Measurements from ENCODE around the gene KCNIP3.
"Not testable (repeated sequence)": the region's sequence is repeated elsewhere in the genome, so short reads cannot be mapped to it uniquely, and the experiment has no call there.

The KCNIP3 gene

DNA sequence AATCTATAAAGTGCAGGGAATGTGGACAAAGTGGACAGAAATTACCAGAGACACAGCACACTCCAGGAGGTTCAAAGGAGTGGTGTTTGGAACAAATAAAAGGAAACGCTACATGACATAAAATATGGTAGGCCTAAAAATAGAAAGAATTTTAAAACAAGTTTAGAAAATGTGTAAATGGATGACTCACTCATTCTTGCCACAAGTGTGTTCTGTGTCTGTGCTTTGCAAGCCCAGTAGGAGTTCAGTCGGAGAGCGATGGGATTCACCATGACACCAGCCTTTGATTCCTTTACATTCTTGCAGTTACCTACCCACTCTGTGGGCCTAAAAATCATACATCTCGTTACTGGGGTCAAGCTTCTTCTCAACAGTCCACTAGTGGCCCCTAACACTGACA lies 136.2 kb downstream of the KCNIP3 start:
- not testable (repeated sequence) for DNase-seq

DNA sequence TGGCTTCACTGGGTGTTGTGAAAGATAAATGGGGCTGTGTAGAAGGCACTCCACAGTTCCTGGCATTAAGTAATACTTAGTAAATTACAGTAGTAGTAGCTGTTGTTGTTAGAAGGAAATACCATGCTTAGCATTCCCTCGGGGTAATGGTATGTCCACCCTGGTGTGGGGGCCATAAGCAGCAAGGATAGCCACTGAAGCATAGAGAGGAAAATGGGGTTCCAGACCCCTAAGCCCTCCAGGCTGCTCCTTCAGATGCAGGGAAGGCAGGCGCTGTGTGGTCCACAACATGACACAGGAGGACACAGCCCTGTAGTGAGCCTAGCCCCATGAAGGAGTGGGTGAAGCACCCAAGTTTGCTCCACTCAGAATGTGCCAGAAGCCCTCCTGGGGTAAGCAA lies 136.8 kb downstream of the KCNIP3 start:
- not testable (repeated sequence) for DNase-seq

DNA sequence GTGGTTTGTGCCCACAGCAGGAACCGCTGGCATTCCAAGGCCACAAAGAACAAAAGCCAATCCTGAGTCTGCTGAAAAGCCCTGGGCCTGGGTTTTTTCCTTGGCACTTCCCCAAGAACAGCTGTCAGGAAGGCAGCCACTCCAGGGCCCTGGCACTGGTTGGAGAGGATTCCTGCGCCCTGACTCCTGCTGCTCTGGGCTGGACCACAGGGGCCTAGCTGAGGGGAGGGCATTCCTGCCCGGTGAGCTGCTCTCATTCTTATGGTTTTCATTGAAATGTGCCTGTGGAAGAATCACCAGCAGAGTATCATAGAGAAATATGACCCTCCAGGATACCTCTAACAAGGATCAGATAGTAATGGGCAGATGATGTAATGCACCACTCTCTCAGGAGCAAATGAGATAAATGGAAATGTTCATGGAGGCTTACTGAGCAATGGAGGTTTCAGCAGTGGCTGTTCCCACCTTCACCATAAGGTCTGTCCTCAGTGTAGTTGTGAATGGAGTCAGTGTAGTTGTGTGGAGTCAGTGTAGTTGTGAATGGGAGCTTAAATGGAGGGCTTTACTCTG lies 137.4 kb downstream of the KCNIP3 start:
- DNase-seq, result not testable (repeated sequence)

DNA sequence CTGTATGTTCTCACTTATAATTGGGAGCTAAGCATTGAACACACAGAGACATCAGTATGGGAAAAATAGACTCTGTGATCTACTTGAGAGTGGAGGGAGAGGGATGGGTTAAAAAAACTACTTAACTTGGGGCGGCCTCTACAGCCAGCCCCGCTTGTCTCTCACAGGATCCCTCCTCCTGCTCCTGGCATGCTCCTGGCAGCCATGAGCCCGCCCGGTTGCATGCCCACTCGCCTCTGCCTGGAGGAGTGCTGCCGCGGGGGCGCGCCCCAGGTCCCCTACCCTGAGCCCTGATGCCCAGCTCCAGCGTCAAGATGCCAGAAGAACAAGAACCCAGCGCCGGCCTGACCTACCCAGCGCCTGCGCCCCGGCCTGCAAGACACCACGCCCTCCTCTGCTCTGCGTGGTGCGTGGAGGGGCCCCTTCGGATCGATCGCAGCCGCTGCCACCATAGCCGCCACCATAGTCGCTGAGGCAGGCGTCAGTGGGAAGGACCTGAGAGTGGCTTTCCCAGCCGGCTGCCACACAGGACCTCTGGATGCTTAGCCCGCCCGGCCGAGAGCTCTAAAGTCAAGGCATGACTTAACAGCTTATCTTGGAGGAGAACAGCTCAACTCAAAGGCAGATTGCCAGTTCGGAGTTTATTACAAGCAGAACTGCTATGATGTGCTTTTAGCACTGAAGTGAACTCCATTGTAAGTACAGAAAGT lies 138.2 kb downstream of the KCNIP3 start:
- not testable (repeated sequence) for DNase-seq
